Pancreas (tissue), 10 donors: ENCODE results near the gene IQSEC2. TPM values are rescaled to one million over a fixed set of nuclear protein-coding genes. Genes with fewer than 3 reads are reported as not detected.

Source experiments
- ATAC-seq, 4 donors: fragments of 200-7000 bp; cut with Tn5 transposase; one replicate each; pipeline versions ENCODE4 v1.8.0 to v1.9.1; 2020; ENCODE audit warnings: mild to moderate bottlenecking in 4 of 4, moderate library complexity in 4 of 4
- DNase-seq, 6 donors: peaks; one replicate each; pipeline ENCODE4 v3.0.0-alpha.2; 2020
- FAIRE-seq: peaks from 2 replicates; lab custom pipeline; 2012; peaks lifted over from hg19 to GRCh38; lab: Jason Lieb, UNC
- H3K27ac ChIP-seq, 4 donors: fragments of 200-600 bp; sonication (generic); 1 replicate in 3 of 4; 2 replicates in 1 of 4; pipeline versions ENCODE4 v1.5.0 to v1.8.0; 2020
- H3K27me3 ChIP-seq, 4 donors: fragments of 200-600 bp; one replicate each; pipeline ENCODE4 v1.8.0; 2021
- H3K36me3 ChIP-seq, 3 donors: fragments of 200-600 bp; sonication (generic) in 1 of 3; one replicate each; pipeline versions ENCODE4 v1.5.0 to v1.8.0; 2020 to 2021
- H3K4me1 ChIP-seq, 3 donors: fragments of 200-600 bp; one replicate each; pipeline ENCODE4 v1.8.0; 2021
- H3K4me3 ChIP-seq, 4 donors: fragments of 200-600 bp; sonication (generic) in 2 of 4; one replicate each; pipeline versions ENCODE4 v1.5.0 to v1.8.0; 2020 to 2021
- H3K9me3 ChIP-seq, 4 donors: fragments of 200-600 bp; one replicate each; pipeline ENCODE4 v1.8.0; 2021
- CTCF ChIP-seq, 4 donors: fragments of 200-600 bp; sonication (generic) in 3 of 4; IDR thresholded peaks; one replicate each; pipeline versions ENCODE4 v1.5.0 to v1.8.0; 2021; ENCODE audit warnings: antibody characterized with exemption in 4 of 4
- WGBS, 2 donors: extraction: QIAGEN DNeasy Blood & Tissue Kit; methylation state at CpG; one replicate each; pipeline ENCODE4 v1.1.7; 2013; 5-methylcytosine and 5-hydroxymethylcytosine counted together
- intact Hi-C, 3 donors: fragments of 100-400 bp; cut with DNase I; formaldehyde crosslinking; loops; one replicate each; pipeline versions ENCODE4 v1.11.1 to v1.14.2; 2022
- polyA plus RNA-seq, 2 donors: library from polyadenylated mRNA; stranded (reverse); fragments of 200-250 nt; gene quantifications; one replicate each; pipeline ENCODE4 v1.2.3, GENCODE V29; 2013
- total RNA-seq, 6 donors: library from RNA; stranded (reverse); fragmentation: NEBNext Ultra II Directional in 4 of 6; extraction: Animal tissue kit (Norgen Biotek cat#: 25700) in 4 of 6; gene quantifications; one replicate each; pipeline versions ENCODE4 v1.2.1 to v1.2.4, GENCODE V29; 2021 to 2023
- donor health status: healthy with polysubstance abuse.
- donor health status: DM: no; HTN: no; CAD: no; lungs with moderate emphysema.
- donor health status: DM: no; HTN: no; CAD: no.
- donor health status: control.
- donor health status: control.
- donor health status: Bipolar disorder and iron deficiency.
- donor health status: DM: yes; HTN: yes; CAD: no.
- donor health status: DM: no; HTN: no; CAD: no.
- donor health status: DM: no; HTN: no; CAD: no.
- donor health status: DM: yes; HTN: yes; CAD: no.

IQSEC2 gene
- total and polyA plus RNA-seq, 8 donors, result 7.5 to 13.2 (median 9.7) TPM

- H3K4me3 ChIP-seq, result peak overlapping the region in 3 of 4 donors; percentile 86 to 98 (median 90)
- WGBS, 2 donors, result 40 to 69% methylated on average over 2 of the region's 2 CpGs
- peaks cover 0 to 19% (median 2%) of the 10 kb centered on the region in 3 donors for H3K36me3 ChIP-seq
- ATAC-seq (no peak), FAIRE-seq (no peak), DNase-seq (no peak)
- intact Hi-C loops, result no loop called here
- no peaks in the 10 kb centered on the region for H3K9me3 ChIP-seq
- peaks cover 11 to 17% (median 14%) of the 10 kb centered on the region in 3 donors for H3K4me1 ChIP-seq
- H3K27me3 ChIP-seq, result no peaks in the 10 kb centered on the region
- H3K27ac ChIP-seq, result no peak overlapping the region
- no peak for TF ChIP-seq CTCF (IDR thresholded peaks at IDR 0.05)
These were observed 58.2 kb downstream of the IQSEC2 start for GRCh38 chrX:53223068-53223693.

Other genes starting within 250 kb of the IQSEC2 start
- gene GPR173, start 232.8 kb downstream of the IQSEC2 start, total RNA-seq, result 1 to 10 TPM in 1 of 6 donors, under 1 TPM in 5; 0.20 to 1.1 (median 0.38) TPM
- 1 to 10 TPM in 1 of 2 donors, under 1 TPM in 1; 0.68 to 1.9 TPM for gene GPR173, start 232.8 kb downstream of the IQSEC2 start, polyA plus RNA-seq
- 10 to 100 TPM; 11.8 to 34.5 (median 17.3) TPM for gene TSPYL2, start 199.2 kb downstream of the IQSEC2 start, total RNA-seq
- 100 to 1,000 TPM; 120 to 134 TPM for gene TSPYL2, start 199.2 kb downstream of the IQSEC2 start, polyA plus RNA-seq
- 1 to 10 TPM; 2.4 to 7.2 (median 4.9) TPM for gene KANTR, start 187.4 kb downstream of the IQSEC2 start, total RNA-seq
- gene KANTR, start 187.4 kb downstream of the IQSEC2 start, polyA plus RNA-seq, result 10 to 100 TPM in 1 of 2 donors, 1 to 10 TPM in 1; 8.2 to 10.8 TPM
- gene KDM5C, start 56.4 kb downstream of the IQSEC2 start, total RNA-seq, result 10 to 100 TPM; 26.8 to 70.5 (median 47.5) TPM
- gene KDM5C, start 56.4 kb downstream of the IQSEC2 start, polyA plus RNA-seq, result 10 to 100 TPM; 31.4 to 36.4 TPM
- 10 to 100 TPM; 17.0 to 38.2 (median 24.3) TPM for gene SMC1A, start 141.1 kb upstream of the IQSEC2 start, total RNA-seq
- gene SMC1A, start 141.1 kb upstream of the IQSEC2 start, polyA plus RNA-seq, result 1 to 10 TPM; 6.1 to 6.8 TPM
- 1 to 10 TPM in 2 of 6 donors, under 1 TPM in 4; 0.31 to 1.2 (median 0.61) TPM for gene RIBC1, start 141.3 kb upstream of the IQSEC2 start, total RNA-seq
- gene RIBC1, start 141.3 kb upstream of the IQSEC2 start, polyA plus RNA-seq, result 1 to 10 TPM; 2.2 to 3.3 TPM
- 10 to 100 TPM; 26.8 to 54.1 (median 40.2) TPM for gene HSD17B10, start 152.8 kb upstream of the IQSEC2 start, total RNA-seq
- gene HSD17B10, start 152.8 kb upstream of the IQSEC2 start, polyA plus RNA-seq, result 10 to 100 TPM; 29.4 to 54.7 TPM